Measurements from ENCODE around the gene LIN7A.

DNA sequence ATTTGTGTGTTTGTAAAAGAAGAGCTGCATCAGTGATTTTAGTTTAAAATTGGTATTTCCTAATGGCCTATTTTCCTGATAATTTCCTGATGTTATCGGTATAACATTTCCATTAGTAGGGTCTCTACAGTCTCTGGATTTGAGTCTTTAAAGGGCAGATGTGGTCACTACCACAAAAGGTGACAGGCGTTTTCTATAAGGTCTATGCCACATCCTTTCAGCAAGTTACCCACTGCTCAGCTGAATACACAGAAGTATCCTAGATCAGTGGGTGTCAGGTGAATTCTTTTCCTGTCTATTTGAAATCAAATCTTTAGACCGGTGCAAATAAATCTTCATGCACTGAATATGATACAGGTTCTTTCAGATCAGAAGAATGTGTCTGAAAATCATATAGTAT, 90.2 kb downstream of the LIN7A start:
- TF ChIP-seq, protein P1, sequence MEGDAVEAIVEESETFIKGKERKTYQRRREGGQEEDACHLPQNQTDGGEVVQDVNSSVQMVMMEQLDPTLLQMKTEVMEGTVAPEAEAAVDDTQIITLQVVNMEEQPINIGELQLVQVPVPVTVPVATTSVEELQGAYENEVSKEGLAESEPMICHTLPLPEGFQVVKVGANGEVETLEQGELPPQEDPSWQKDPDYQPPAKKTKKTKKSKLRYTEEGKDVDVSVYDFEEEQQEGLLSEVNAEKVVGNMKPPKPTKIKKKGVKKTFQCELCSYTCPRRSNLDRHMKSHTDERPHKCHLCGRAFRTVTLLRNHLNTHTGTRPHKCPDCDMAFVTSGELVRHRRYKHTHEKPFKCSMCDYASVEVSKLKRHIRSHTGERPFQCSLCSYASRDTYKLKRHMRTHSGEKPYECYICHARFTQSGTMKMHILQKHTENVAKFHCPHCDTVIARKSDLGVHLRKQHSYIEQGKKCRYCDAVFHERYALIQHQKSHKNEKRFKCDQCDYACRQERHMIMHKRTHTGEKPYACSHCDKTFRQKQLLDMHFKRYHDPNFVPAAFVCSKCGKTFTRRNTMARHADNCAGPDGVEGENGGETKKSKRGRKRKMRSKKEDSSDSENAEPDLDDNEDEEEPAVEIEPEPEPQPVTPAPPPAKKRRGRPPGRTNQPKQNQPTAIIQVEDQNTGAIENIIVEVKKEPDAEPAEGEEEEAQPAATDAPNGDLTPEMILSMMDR (IDR thresholded peaks at IDR 0.05; ENCODE audit: low read depth, low read length): no peak
- TF ChIP-seq EZH2phosphoT487 (IDR thresholded peaks at IDR 0.05; ENCODE audit: low read depth): no peak

Data from OCI-LY3 (cell line).